Measurements from ENCODE around the gene TM4SF20.
A peak's percentile ranks its signal among the peaks of the same experiment; 100 is the strongest.
"Not testable (repeated sequence)": the region's sequence is repeated elsewhere in the genome, so short reads cannot be mapped to it uniquely, and the experiment has no call there.

TM4SF20 gene

GRCh38 chr2:227367427-227367795 is 11.7 kb downstream of the TM4SF20 start:
- DNase-seq (ENCODE audit: low read depth in 3 of 3), result no peak

DNA sequence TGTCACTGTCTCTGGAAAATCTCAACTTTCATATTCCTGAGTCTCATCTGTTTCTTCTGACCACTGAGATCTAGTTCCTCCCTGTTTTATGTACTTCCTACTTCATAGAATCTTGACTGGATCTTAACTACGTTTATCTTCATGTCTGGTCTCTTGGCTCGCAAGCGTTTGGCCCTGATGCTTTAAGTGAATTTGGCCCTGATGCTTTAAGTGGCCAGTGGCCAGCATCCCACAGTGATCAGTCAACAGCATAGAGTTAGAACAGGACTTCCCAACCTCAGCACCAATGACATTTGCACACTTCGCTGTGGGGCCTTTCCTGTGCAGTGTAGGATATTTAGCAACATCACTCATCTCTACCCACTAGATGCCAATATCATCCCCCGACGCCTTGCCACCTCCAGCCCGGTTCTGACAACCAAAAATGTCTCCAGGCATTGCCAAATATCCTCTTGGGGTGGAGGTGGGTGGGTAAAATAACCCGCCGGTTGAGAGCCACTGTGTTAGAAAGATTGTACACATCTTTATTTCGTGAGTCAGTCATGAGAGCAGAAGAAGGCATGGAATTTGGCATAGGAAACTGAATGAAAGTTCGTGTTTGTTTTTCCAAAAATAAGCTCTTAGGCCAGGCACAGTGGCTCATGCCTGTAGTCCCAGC is 12.2 kb downstream of the TM4SF20 start:
- no peak for DNase-seq (ENCODE audit: low read depth in 3 of 3)

- DNase-seq (ENCODE audit: low read depth in 3 of 3), result no peak
These were observed 13.3 kb downstream of the TM4SF20 start for GRCh38 chr2:227365833-227366232.

DNA sequence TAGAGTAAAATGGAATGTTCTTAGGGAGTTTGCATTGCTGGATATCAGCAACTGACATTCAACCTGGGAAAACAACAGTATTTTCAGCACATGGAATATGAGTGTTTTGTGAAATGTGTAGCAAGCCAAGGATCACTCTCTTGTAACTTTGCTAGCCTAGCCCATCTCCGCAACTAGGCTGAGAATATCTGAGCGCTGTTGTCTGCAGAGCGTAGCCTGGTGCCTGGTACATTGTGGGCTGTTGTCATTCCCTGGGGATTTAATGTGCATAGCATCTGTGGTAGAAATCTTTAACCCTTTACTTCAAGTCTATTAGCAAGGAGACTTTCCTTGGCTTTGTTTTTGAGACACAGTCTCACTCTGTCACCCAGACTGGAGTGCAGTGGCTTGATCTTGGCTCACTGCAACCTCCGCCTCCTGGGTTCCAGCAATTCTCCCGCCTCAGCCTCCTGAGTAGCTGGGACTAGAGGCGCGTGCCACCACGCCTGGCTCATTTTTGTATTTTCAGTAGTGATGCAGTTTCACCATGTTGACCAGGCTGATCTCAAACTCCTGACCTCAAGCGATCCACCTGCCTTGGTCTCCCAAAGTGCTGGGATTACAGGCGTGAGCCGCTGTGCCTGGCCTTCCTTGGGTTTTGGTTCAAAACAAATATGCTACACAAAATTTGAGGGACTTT is 14.4 kb downstream of the TM4SF20 start:
- DNase-seq (ENCODE audit: low read depth in 3 of 3), result not testable (repeated sequence)

GRCh38 chr2:227363756-227364155 is 15.3 kb downstream of the TM4SF20 start:
- DNase-seq (ENCODE audit: low read depth in 3 of 3), result no peak

GRCh38 chr2:227360351-227360750 is 18.8 kb downstream of the TM4SF20 start:
- DNase-seq (ENCODE audit: low read depth in 3 of 3), result no peak

DNA sequence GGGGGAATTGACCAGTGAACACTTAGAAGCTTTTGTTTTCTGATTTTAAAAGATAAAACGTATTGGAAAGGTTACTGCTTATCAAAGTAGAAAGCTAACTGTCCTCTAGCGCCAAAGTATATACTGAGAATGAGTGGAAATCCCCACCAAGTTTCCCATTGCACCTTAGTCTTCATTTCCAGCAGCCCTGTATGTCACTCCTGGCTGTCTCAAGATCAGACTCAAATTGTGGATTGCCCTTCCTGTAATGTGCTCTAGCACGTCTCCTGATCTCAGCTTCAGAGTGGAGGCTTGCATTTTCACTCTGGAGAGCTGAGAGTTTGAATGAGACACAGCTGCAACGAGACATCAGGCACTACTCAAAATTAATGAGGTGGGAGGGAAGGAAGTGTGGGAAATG is 27.5 kb downstream of the TM4SF20 start:
- no peak for DNase-seq (ENCODE audit: low read depth in 3 of 3)

DNA sequence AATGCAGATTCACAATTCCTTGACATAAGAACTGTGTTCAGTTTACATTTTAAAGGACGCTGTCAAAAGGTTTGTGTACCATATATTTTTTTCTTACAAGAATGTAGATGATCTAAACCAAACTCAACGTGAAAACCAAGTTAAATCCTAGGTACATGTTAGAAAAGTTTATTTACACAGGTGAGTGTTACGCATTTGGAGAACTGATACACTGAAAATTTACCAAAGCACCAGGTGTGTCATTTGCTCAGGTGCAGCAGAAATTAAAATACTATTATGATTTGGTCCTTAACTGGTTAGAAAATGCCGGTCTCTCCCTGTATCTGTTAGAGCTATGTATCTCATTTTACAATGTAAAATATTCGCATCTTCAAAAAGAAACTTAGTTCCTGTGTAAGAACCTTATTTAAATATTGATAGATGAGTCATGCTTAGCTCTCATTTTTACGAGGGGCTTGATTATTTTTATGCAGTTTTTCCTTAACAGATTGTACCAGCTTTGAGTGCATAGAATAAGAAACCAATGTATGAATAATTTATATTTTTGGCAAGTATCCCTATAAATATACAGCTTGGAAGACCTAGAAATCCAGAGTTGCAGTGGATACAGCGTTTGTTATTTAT is 29.0 kb downstream of the TM4SF20 start:
- no peak for DNase-seq (ENCODE audit: low read depth in 3 of 3)

- no peak for DNase-seq (ENCODE audit: low read depth in 3 of 3)
These were observed 30.8 kb downstream of the TM4SF20 start for GRCh38 chr2:227348324-227348723.

- DNase-seq (ENCODE audit: low read depth in 3 of 3), result no peak
These were observed 32.0 kb downstream of the TM4SF20 start for GRCh38 chr2:227347117-227347516.

GRCh38 chr2:227344231-227344630 is 34.9 kb downstream of the TM4SF20 start:
- no peak for DNase-seq (ENCODE audit: low read depth in 3 of 3)

GRCh38 chr2:227341553-227341952 is 37.6 kb downstream of the TM4SF20 start:
- no peak for DNase-seq (ENCODE audit: low read depth in 3 of 3)

DNA sequence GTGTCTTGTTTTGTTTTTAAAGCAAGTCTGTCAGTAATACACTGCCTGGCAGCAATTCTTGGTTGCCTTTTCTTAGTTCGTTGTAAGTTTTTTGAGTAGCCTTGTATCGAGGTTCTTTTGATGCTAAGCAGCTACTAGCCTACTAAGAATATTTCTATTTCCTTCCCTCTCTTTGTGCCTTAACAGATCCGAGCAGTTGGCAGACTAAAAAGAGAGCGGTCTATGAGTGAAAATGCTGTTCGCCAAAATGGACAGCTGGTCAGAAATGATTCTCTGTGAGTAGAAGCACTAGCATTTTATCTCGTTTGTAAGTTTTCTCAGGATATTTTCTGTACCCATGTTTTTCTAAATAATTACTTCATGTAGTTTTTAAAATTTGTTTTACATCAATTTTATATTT is 39.0 kb downstream of the TM4SF20 start:
- DNase-seq (ENCODE audit: low read depth in 3 of 3), result no peak

DNA sequence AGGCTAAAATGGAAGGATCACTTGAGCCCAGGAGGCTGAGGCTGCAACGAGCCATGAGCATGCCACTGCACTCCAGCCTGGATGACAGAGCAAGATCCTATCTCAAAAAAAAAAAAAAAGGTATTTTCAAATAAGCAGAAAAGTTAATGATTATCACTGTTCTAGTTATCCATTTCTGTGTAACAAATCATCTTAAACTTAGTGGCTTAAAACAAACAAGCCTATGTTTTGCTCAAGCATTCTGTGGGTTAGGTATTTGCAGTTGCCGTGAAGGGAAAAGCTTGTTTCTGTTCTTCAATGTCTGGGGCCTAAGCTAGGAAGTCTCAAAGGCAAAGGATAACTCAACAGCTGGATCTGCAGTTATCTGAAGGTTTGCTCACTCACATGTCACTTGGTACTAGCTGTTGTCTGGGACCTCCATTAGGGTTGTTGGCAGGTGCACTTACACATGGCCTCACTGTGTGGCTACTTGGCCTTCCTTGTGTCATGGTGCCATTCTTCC is 40.0 kb downstream of the TM4SF20 start:
- no peak for DNase-seq (ENCODE audit: low read depth in 3 of 3)

- DNase-seq (ENCODE audit: low read depth in 3 of 3), result no peak
These were observed 41.7 kb downstream of the TM4SF20 start for GRCh38 chr2:227337442-227337841.

- no peak for DNase-seq (ENCODE audit: low read depth in 3 of 3)
These were observed 43.4 kb downstream of the TM4SF20 start for GRCh38 chr2:227335713-227336112.

GRCh38 chr2:227326783-227327182 is 52.3 kb downstream of the TM4SF20 start:
- DNase-seq (ENCODE audit: low read depth in 3 of 3), result no peak

- DNase-seq (ENCODE audit: low read depth in 3 of 3), result no peak
These were observed 53.3 kb downstream of the TM4SF20 start for GRCh38 chr2:227325839-227326195.

GRCh38 chr2:227324995-227325838 is 53.9 kb downstream of the TM4SF20 start, which contains the start of gene MFF:
TSS of gene MFF (plus strand) at chr2:227325251. CDS start at chr2:227330666, 5,415 bp downstream.
- peak; percentile 88 to 93 (median 92) for DNase-seq (ENCODE audit: low read depth in 3 of 3)

GRCh38 chr2:227324642-227324994 is 54.5 kb downstream of the TM4SF20 start:
- DNase-seq (ENCODE audit: low read depth in 3 of 3), result no peak

GRCh38 chr2:227323818-227324217 is 55.3 kb downstream of the TM4SF20 start:
- no peak for DNase-seq (ENCODE audit: low read depth in 3 of 3)

GRCh38 chr2:227322530-227323205 is 56.4 kb downstream of the TM4SF20 start:
- no peak for DNase-seq (ENCODE audit: low read depth in 3 of 3)
